Peyer's patch (tissue), 4 donors: ENCODE measurements around the gene APOA1. TPM values are rescaled to one million over a fixed set of nuclear protein-coding genes. Genes with fewer than 3 reads are reported as not detected.

Source experiments
- DNase-seq, 3 donors: peaks; one replicate each; pipeline ENCODE4 v3.0.0-alpha.2; 2017 to 2019
- H3K27ac ChIP-seq, 4 donors: fragments of 200-600 bp; sonication (generic); one replicate each; pipeline ENCODE4 v1.5.1; 2016 to 2019
- H3K27me3 ChIP-seq, 2 donors: fragments of 200-600 bp; sonication (generic); one replicate each; pipeline ENCODE4 v1.5.1; 2019
- H3K36me3 ChIP-seq, 3 donors: fragments of 200-600 bp; sonication (generic); one replicate each; pipeline ENCODE4 v1.5.1; 2016 to 2019
- H3K4me1 ChIP-seq, 4 donors: fragments of 200-600 bp; sonication (generic); one replicate each; pipeline ENCODE4 v1.5.1; 2016 to 2019
- H3K4me3 ChIP-seq, 4 donors: fragments of 200-600 bp; sonication (generic); 1 replicate in 3 of 4; 2 replicates in 1 of 4; pipeline ENCODE4 v1.5.1; 2016 to 2019; ENCODE audit warnings: mild to moderate bottlenecking in 1 of 4
- H3K9me3 ChIP-seq, 4 donors: fragments of 200-600 bp; sonication (generic); one replicate each; pipeline ENCODE4 v1.5.1; 2016 to 2019; ENCODE audit warnings: mild to moderate bottlenecking in 1 of 4
- POLR2A ChIP-seq, 2 donors: fragments of 450-650 bp; IDR thresholded peaks; one replicate each; pipeline ENCODE4 v1.5.1; 2017; ENCODE audit warnings: antibody characterized with exemption in 2 of 2, mild to moderate bottlenecking in 2 of 2, moderate library complexity in 2 of 2
- total RNA-seq, 4 donors: library from RNA; depleted of rRNA; stranded (reverse); fragments of >200 nt; gene quantifications; one replicate each; pipeline ENCODE4 v1.1.0, GENCODE V29; 2016
- TF ChIP-seq, protein P1 (sequence below), 6 experiments: fragments of 450-650 bp in 4 of 6; fragments of 200-600 bp in 2 of 6; sonication (generic) in 1 of 6; IDR thresholded peaks; one replicate each; pipeline ENCODE4 v1.5.1; 2017 to 2019; ENCODE audit warnings: antibody characterized with exemption in 6 of 6, mild to moderate bottlenecking in 3 of 6, moderate library complexity in 1 of 6

Gene APOA1
- total RNA-seq, 4 donors from 2014 or later: 42.9 to 6,445 (median 3,046) TPM

DNA sequence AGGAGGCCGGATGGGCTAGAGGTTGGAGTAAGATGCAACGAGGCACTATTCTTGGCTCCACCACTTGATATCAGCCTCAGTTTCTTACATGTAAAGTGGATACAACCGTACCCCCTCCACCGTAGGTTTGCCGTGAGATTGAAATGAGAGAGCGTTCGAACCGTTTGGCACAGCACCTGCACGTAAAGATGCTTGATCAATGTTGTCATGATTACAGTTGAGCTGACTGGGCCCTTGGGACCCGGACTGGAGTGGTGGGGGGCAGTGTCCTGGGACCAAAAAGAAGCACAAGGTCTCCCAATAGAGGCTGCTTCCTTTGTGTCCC is 4.0 kb downstream of the APOA1 start:
- no peak for TF ChIP-seq POLR2A (IDR thresholded peaks at IDR 0.05)
- TF ChIP-seq, protein P1, sequence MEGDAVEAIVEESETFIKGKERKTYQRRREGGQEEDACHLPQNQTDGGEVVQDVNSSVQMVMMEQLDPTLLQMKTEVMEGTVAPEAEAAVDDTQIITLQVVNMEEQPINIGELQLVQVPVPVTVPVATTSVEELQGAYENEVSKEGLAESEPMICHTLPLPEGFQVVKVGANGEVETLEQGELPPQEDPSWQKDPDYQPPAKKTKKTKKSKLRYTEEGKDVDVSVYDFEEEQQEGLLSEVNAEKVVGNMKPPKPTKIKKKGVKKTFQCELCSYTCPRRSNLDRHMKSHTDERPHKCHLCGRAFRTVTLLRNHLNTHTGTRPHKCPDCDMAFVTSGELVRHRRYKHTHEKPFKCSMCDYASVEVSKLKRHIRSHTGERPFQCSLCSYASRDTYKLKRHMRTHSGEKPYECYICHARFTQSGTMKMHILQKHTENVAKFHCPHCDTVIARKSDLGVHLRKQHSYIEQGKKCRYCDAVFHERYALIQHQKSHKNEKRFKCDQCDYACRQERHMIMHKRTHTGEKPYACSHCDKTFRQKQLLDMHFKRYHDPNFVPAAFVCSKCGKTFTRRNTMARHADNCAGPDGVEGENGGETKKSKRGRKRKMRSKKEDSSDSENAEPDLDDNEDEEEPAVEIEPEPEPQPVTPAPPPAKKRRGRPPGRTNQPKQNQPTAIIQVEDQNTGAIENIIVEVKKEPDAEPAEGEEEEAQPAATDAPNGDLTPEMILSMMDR (IDR thresholded peaks at IDR 0.05): no peak
- peak overlapping the region in 2 of 4 donors; percentile 81 to 82 for H3K27ac ChIP-seq
- no peak overlapping the region for H3K4me3 ChIP-seq
- H3K4me1 ChIP-seq: peaks cover 0 to 21% (median 6%) of the 10 kb centered on the region in 4 donors
- no peaks in the 10 kb centered on the region for H3K27me3 ChIP-seq
- peak in 1 of 3 donors; percentile 42 for DNase-seq
- no peaks in the 10 kb centered on the region for H3K36me3 ChIP-seq
- H3K9me3 ChIP-seq: no peaks in the 10 kb centered on the region

DNA sequence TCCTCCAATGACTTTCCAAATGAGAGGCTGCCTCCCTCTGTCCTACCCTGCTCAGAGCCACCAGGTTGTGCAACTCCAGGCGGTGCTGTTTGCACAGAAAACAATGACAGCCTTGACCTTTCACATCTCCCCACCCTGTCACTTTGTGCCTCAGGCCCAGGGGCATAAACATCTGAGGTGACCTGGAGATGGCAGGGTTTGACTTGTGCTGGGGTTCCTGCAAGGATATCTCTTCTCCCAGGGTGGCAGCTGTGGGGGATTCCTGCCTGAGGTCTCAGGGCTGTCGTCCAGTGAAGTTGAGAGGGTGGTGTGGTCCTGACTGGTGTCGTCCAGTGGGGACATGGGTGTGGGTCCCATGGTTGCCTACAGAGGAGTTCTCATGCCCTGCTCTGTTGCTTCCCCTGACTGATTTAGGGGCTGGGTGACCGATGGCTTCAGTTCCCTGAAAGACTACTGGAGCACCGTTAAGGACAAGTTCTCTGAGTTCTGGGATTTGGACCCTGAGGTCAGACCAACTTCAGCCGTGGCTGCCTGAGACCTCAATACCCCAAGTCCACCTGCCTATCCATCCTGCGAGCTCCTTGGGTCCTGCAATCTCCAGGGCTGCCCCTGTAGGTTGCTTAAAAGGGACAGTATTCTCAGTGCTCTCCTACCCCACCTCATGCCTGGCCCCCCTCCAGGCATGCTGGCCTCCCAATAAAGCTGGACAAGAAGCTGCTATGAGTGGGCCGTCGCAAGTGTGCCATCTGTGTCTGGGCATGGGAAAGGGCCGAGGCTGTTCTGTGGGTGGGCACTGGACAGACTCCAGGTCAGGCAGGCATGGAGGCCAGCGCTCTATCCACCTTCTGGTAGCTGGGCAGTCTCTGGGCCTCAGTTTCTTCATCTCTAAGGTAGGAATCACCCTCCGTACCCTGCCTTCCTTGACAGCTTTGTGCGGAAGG is 4.8 kb downstream of the APOA1 start:
- H3K9me3 ChIP-seq: no peaks in the 10 kb centered on the region
- H3K27ac ChIP-seq: peak overlapping the region in 2 of 4 donors; percentile 81 to 82
- no peaks in the 10 kb centered on the region for H3K36me3 ChIP-seq
- H3K4me3 ChIP-seq: peak overlapping the region in 2 of 4 donors; percentile 36 to 46
- DNase-seq: no peak
- H3K27me3 ChIP-seq: no peaks in the 10 kb centered on the region
- TF ChIP-seq POLR2A (IDR thresholded peaks at IDR 0.05): no peak
- TF ChIP-seq, protein P1 (IDR thresholded peaks at IDR 0.05): peak in 1 of 6 experiments; percentile 12
- H3K4me1 ChIP-seq: peaks cover 0 to 21% (median 6%) of the 10 kb centered on the region in 4 donors

DNA sequence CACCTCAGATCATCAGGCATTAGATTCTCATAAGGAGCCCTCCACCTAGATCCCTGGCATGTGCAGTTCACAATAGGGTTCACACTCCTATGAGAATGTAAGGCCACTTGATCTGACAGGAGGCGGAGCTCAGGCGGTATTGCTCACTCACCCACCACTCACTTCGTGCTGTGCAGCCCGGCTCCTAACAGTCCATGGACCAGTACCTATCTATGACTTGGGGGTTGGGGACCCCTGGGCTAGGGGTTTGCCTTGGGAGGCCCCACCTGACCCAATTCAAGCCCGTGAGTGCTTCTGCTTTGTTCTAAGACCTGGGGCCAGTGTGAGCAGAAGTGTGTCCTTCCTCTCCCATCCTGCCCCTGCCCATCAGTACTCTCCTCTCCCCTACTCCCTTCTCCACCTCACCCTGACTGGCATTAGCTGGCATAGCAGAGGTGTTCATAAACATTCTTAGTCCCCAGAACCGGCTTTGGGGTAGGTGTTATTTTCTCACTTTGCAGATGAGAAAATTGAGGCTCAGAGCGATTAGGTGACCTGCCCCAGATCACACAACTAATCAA is 5.6 kb downstream of the APOA1 start:
- peaks cover 0 to 20% (median 6%) of the 10 kb centered on the region in 4 donors for H3K4me1 ChIP-seq

DNA sequence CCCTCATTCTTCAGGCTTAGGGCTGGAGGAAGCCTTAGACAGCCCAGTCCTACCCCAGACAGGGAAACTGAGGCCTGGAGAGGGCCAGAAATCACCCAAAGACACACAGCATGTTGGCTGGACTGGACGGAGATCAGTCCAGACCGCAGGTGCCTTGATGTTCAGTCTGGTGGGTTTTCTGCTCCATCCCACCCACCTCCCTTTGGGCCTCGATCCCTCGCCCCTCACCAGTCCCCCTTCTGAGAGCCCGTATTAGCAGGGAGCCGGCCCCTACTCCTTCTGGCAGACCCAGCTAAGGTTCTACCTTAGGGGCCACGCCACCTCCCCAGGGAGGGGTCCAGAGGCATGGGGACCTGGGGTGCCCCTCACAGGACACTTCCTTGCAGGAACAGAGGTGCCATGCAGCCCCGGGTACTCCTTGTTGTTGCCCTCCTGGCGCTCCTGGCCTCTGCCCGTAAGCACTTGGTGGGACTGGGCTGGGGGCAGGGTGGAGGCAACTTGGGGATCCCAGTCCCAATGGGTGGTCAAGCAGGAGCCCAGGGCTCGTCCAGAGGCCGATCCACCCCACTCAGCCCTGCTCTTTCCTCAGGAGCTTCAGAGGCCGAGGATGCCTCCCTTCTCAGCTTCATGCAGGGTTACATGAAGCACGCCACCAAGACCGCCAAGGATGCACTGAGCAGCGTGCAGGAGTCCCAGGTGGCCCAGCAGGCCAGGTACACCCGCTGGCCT is 7.1 kb downstream of the APOA1 start:
- peaks cover 0 to 5% (median 1%) of the 10 kb centered on the region in 4 donors for H3K4me1 ChIP-seq
- H3K27ac ChIP-seq: peak overlapping the region in 3 of 4 donors; percentile 40 to 92 (median 81)
- peak overlapping the region in 2 of 4 donors; percentile 43 to 53 for H3K4me3 ChIP-seq
- H3K36me3 ChIP-seq: no peaks in the 10 kb centered on the region
- no peak for DNase-seq
- TF ChIP-seq, protein P1 (IDR thresholded peaks at IDR 0.05): no peak
- TF ChIP-seq POLR2A (IDR thresholded peaks at IDR 0.05): no peak
- H3K27me3 ChIP-seq: no peaks in the 10 kb centered on the region
- H3K9me3 ChIP-seq: no peaks in the 10 kb centered on the region

More for the DNA sequence above, 5.6 kb downstream of the APOA1 start:
- no peaks in the 10 kb centered on the region for H3K36me3 ChIP-seq
- no peak for DNase-seq
- H3K27ac ChIP-seq: peak overlapping the region in 3 of 4 donors; percentile 5 to 82 (median 81)
- H3K4me3 ChIP-seq: peak overlapping the region in 2 of 4 donors; percentile 36 to 46
- no peaks in the 10 kb centered on the region for H3K9me3 ChIP-seq
- no peaks in the 10 kb centered on the region for H3K27me3 ChIP-seq
- no peak for TF ChIP-seq POLR2A (IDR thresholded peaks at IDR 0.05)
- TF ChIP-seq, protein P1 (IDR thresholded peaks at IDR 0.05): no peak

DNA sequence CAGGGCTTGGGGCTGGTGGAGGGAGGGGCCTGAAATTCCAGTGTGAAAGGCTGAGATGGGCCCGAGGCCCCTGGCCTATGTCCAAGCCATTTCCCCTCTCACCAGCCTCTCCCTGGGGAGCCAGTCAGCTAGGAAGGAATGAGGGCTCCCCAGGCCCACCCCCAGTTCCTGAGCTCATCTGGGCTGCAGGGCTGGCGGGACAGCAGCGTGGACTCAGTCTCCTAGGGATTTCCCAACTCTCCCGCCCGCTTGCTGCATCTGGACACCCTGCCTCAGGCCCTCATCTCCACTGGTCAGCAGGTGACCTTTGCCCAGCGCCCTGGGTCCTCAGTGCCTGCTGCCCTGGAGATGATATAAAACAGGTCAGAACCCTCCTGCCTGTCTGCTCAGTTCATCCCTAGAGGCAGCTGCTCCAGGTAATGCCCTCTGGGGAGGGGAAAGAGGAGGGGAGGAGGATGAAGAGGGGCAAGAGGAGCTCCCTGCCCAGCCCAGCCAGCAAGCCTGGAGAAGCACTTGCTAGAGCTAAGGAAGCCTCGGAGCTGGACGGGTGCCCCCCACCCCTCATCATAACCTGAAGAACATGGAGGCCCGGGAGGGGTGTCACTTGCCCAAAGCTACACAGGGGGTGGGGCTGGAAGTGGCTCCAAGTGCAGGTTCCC is 7.8 kb downstream of the APOA1 start, which contains the start of gene APOC3:
Gene APOC3, plus strand, starts transcription at position 383 of the 659 bp plus-strand sequence. CDS start 676 bp downstream, outside the sequence.
- H3K27me3 ChIP-seq: no peaks in the 10 kb centered on the region
- peak in 2 of 3 donors; percentile 79 for DNase-seq
- no peaks in the 10 kb centered on the region for H3K4me1 ChIP-seq
- TF ChIP-seq, protein P1 (IDR thresholded peaks at IDR 0.05): no peak
- TF ChIP-seq POLR2A (IDR thresholded peaks at IDR 0.05): peak; percentile 71 to 81
- no peaks in the 10 kb centered on the region for H3K36me3 ChIP-seq
- peak within 1 kb of the TSS in 2 of 4 donors; percentile 43 to 53 for H3K4me3 ChIP-seq
- H3K27ac ChIP-seq: peak within 1 kb of the TSS in 3 of 4 donors; percentile 46 to 92 (median 81)
- H3K9me3 ChIP-seq: no peaks in the 10 kb centered on the region
